HG02678 (cell line): ENCODE measurements around the gene HMCN1.
A peak's percentile ranks its signal among the peaks of the same experiment; 100 is the strongest.
"Not testable (repeated sequence)": the region's sequence is repeated elsewhere in the genome, so short reads cannot be mapped to it uniquely, and the experiment has no call there.

ENCODE experiments used
- ATAC-seq: cut with Tn5 transposase; IDR thresholded peaks from one replicate; pipeline ENCODE4 v1.9.1; 2021; ENCODE audit warnings: mild to moderate bottlenecking, moderate library complexity; ENCODE audit not compliant: unreplicated experiment

Gene HMCN1

GRCh38 chr1:185739967-185740366, 5.8 kb downstream of the HMCN1 start:
- ATAC-seq, result peak; percentile 65

GRCh38 chr1:185741551-185741950, 7.4 kb downstream of the HMCN1 start:
- no peak for ATAC-seq

- ATAC-seq, result no peak
Measured at GRCh38 chr1:185742403-185742802, 8.2 kb downstream of the HMCN1 start.

- ATAC-seq, result no peak
Measured at GRCh38 chr1:185745165-185745564, 11.0 kb downstream of the HMCN1 start.

GRCh38 chr1:185759061-185759460, 24.9 kb downstream of the HMCN1 start:
- no peak for ATAC-seq

GRCh38 chr1:185761841-185762240, 27.6 kb downstream of the HMCN1 start:
- ATAC-seq, result no peak

- ATAC-seq, result no peak
Measured at GRCh38 chr1:185767508-185768120, 33.4 kb downstream of the HMCN1 start.

- no peak for ATAC-seq
Measured at GRCh38 chr1:185768371-185768770, 34.2 kb downstream of the HMCN1 start.

GRCh38 chr1:185769136-185769535, 34.9 kb downstream of the HMCN1 start:
- no peak for ATAC-seq

- no peak for ATAC-seq
Measured at GRCh38 chr1:185774394-185774793, 40.2 kb downstream of the HMCN1 start.

GRCh38 chr1:185775501-185775900, 41.3 kb downstream of the HMCN1 start:
- ATAC-seq, result no peak

GRCh38 chr1:185776522-185776921, 42.3 kb downstream of the HMCN1 start:
- no peak for ATAC-seq

GRCh38 chr1:185783860-185784259, 49.7 kb downstream of the HMCN1 start:
- ATAC-seq, result not testable (repeated sequence)

GRCh38 chr1:185785586-185785985, 51.4 kb downstream of the HMCN1 start:
- ATAC-seq, result no peak

- ATAC-seq, result no peak
Measured at GRCh38 chr1:185786524-185786923, 52.3 kb downstream of the HMCN1 start.

GRCh38 chr1:185787238-185787637, 53.0 kb downstream of the HMCN1 start:
- ATAC-seq, result no peak

- ATAC-seq, result no peak
Measured at GRCh38 chr1:185788386-185788785, 54.2 kb downstream of the HMCN1 start.

GRCh38 chr1:185789501-185790193, 55.5 kb downstream of the HMCN1 start:
- no peak for ATAC-seq

GRCh38 chr1:185790194-185790735, 56.1 kb downstream of the HMCN1 start:
- ATAC-seq, result no peak

- ATAC-seq, result no peak
Measured at GRCh38 chr1:185792040-185792439, 57.8 kb downstream of the HMCN1 start.

GRCh38 chr1:185794495-185794894, 60.3 kb downstream of the HMCN1 start:
- not testable (repeated sequence) for ATAC-seq

GRCh38 chr1:185795181-185795580, 61.0 kb downstream of the HMCN1 start:
- ATAC-seq, result no peak
